G401.6 (cell line): ENCODE results near the gene ATP6V1G1.
"Not testable (repeated sequence)": the region's sequence is repeated elsewhere in the genome, so short reads cannot be mapped to it uniquely, and the experiment has no call there.

Experiments
- FAIRE-seq: peaks from 2 replicates; lab custom pipeline; 2012; peaks lifted over from hg19 to GRCh38; lab: Jason Lieb, UNC

The ATP6V1G1 gene

DNA sequence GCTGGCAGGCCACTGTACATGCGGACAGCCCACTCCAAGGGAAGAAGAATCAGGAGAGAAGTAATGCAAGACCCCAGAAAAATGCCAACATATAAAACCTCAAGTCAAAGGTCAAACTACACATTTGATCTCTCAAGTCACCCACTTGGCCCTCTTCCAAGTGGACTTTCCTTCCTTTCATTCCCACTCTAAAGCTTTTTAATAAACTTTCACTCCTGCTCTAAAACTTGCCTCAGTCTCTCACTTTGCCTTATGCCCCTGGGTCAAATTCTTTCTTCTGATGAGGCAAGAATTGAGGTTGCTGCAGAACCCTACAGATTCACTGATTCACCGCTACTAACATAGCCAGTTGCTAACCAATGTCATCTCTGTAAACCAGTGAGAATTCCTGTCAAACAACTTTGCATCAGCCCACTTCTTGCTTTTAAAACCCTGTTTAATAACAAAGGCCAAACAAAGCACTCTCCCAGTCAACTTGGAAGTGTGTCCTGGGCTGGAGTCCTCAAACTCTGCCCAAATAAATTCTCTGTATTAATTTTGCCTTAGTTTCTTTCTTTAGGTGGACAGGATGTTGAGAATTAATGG lies 6.9 kb upstream of the ATP6V1G1 start:
- no peak for FAIRE-seq

DNA sequence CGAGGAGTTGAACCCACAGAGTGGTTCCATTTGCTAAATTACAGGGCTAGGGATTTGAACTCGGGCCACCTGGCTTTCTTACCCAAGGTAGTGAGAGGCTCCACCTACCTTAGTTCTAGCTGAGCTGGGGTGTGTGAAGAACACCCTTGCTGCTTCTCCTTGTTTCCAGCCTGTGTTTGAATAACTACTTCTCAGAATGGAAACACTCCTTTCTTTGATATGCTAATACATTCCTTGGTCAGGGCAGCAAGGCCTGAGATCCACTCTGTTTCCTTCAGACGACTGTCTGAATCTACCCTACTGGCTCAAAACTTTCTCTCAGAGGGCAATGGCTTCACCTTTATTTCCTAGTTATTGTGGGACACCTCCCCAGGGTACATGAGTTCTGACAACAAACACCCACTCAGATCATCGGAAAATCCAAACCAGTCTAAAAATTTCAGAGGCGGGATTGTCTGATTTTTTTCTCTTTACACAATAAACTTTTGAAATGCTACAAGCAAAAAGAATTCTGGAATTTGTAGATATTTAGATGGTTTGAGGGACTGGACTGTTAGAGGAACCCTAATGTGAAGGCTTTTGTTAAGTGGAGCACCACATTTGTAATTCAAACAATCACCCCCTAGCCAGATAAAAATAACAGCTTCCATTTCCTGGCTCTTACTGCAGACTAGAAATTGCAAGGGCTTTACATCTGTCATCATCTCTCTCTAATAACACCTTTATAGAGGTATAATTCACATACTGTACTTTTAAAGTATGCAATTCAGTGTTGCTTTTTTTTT lies 4.0 kb upstream of the ATP6V1G1 start:
- FAIRE-seq = no peak

DNA sequence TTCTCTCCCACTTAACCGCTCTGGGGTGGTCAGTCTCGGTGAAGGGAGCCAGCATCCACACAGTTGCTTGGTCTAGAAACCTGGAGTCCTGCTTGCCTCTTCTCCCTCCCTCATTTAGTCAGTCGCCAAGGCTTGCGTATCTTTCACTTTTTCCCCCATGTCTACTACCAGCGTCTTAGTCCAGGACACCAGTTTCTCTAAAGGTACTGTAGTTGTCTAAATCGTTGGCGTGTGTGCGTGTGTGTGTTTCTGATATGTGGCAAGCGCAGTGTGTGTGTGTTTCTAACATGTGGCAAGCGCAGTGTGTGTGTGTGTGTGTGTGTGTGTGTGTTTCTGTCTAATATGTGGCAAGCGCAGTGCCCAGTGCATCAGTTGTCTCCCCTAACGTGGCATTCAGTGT lies 641 bp downstream of the ATP6V1G1 start:
- no peak for FAIRE-seq

DNA sequence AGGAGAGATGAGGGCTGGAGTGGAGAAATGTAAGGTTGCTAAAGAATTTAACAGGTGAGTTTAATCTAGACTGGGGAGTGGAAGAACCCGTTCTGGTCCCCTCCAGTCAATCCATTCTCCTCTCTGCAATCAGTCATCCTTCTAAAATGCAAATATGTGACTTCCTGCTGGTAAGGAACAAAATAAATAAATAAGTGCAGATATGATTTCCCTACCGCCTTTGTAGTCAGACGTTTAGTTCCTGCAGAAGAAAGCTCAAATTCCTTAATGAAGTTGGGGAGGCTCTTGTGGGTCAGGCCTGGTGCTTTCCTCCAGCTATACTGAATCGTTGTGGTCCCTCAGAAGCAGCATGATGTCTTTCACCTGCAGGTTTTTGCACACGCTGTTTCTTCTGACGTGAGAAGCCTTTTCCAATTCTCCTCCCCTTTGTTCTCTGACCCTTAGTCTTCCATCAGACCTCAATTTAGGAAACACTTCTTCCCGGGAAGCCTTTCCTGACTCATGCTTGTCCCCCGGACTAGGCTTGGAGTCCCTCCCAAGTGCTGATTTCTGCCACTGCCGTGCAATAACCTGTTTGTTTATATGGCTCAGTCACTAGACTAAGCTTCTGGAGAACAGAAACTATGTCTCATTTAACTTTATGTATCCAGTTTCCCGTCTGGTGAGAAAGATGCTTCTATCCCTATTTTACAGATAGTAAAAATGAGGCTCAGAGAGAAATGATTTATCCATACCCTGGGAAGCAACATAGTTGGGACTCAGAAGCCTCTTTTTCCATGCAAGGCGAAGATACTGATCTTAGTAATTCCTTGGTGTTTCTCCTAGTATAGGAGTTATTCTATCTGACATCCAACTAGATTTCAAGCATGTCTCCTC lies 1.3 kb downstream of the ATP6V1G1 start:
- no peak for FAIRE-seq

DNA sequence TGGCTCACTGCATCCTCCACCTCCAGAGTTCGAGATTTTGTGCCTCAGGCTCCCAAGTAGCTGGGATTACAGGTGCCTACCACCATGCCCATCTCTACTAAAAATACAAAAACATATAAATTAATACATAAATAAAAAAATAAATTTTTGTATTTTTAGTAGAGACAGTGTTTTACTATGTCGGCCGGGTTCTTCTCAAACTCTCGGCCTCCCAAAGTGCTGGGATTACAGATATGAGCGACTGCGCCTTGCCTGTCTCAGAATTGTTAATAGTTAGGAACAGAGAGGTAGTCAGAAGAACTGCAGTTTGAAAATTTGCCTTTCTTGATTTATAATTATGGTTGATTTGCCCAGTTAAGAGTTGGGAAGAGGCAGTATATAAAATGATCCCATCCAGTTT lies 2.8 kb downstream of the ATP6V1G1 start:
- no peak for FAIRE-seq

DNA sequence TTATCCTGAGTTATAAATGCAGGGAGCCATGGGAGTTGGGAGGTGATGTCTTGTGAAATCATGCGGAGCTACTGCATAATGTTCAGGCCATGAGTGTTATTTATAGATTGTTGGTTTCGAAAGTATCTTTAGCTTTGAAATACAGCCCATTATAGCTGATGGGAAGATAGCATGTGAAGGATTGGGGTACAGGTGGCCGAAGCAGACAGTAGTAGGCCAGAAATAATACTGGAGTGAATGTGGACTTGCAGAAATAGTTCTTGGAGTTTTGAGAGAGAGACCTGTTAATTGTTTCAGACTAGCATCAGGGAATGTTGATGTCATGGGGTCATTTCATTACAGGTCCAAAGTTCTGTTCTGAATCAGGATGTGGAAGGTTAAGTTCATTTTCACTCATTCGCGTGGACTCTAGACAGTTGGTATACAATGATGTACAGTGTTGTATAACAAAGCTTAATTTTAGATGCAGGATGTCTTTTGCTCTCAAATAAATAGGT lies 3.8 kb downstream of the ATP6V1G1 start:
- no peak for FAIRE-seq

DNA sequence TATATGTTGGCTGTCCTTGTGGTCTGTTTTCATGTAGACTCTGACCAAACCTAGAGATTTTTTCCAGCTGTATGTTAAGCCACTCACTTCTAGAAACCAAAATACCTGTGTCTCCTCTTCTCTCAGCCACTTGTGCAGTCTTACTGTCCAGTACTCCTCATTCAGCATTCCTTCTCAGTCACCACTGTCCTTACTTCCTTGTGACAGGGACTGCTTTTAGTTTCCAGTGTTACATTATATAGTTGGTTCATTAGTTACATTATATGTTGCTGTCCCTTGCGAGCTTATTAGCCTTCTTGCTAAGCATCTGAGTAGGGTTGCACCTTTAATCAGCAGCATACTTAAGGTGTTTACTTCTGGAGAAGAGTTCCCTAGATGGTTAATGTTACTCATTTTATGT lies 4.3 kb downstream of the ATP6V1G1 start:
- FAIRE-seq = no peak

DNA sequence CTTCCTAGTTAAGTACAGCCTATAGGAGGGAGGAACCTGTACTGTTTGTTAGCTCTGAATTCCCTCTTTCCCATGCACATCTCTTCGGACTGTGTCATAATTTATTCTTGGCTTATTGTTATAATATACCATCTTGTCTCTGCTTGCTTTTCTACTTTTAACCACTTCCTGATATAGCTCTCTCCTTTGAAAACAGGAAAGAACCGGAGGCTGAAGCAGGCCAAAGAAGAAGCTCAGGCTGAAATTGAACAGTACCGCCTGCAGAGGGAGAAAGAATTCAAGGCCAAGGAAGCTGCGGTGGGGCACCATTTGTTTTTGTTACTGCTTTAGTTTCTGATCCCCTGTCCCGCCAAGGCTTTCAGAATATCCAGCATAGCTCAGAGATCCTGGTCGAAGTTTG lies 4.8 kb downstream of the ATP6V1G1 start:
- FAIRE-seq = no peak

DNA sequence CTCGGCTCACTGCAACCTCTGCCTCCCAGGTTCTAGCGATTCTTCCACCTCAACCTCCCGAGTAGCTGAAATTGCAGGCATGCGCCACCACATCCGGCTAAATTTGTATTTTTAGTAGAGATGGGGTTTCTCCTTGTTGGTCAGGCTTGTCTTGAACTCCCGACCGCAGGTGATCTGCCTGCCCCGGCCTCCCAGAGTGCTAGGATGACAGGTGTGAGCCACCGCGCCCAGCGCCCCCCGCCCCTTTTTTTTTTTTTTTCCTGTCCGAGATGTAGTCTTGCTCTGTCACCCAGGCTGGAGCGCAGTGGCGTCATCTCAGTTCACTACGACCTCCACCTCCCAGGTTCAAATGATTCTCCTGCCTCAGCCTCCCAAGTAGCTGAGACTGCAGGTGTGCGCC lies 6.6 kb downstream of the ATP6V1G1 start:
- no peak for FAIRE-seq

DNA sequence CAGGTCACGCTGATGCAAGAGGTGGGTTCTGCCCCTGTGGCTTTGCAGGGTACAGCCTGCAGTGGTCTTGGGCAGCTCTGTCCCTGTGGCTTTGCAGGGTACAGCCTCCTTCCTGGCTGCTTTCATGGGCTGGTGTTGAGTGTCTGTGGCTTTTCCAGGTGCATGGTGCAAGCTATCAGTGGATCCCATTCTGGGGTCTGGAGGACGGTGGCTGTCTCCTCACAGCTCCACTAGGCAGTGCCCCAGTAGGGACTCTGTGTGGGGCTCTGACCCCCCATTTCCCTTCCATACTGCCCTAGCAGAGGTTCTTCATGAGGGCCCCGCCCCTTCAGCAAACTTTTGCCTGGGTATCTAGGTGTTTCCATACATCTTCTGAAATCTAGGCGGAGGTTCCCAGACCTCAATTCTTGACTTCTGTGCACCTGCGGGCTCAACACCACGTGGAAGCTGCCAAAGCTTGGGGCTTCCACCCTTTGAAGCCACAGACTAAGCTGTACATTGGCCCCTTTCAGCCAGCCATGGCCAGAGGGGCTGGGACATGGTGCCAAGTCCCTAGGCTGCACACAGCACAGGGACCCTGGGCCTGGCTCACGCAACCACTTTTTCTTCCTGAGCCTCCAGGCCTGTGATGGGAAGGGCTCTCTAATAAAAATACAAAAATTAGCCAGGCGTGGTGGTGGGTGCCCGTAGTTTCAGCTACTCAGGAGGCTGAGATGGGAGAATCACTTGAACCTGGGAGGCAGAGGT lies 13.1 kb downstream of the ATP6V1G1 start:
- FAIRE-seq = not testable (repeated sequence)

DNA sequence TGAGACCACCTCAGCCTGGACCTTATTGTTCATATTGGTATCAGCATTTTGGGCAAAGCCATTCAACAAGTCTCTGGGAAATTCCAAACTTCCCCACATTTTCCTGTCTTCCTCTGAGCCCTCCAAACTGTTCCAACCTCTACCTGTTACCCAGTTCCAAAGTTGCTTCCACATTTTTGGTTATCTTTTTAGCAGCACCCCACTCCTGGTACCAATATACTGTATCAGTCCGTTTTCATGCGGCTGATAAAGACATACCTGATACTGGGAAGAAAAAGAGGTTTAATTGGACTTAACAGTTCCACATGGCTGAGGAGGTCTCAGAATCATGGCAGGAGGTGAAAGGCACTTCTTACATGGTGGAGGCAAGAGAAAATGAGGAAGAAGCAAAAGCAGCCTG lies 14.2 kb downstream of the ATP6V1G1 start:
- FAIRE-seq = not testable (repeated sequence)

DNA sequence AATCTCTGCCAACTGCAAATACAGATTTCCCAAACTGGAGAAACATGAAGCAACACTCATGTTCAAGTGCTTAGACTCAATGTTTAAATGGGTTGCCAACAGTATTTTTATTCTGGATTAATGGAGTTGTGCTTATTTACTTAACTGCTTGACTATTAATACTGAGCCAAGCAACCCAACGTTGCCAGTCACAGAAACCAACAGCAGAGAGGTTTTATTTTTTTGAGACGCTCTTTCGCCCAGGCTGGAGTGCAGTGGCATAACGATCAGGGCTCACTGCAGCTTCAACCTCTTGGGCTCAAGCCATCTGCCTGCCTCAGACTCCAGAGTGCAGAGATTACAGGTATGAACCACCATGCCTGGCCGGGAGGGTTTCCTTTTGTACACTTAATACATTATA lies 15.1 kb downstream of the ATP6V1G1 start:
- FAIRE-seq = no peak

DNA sequence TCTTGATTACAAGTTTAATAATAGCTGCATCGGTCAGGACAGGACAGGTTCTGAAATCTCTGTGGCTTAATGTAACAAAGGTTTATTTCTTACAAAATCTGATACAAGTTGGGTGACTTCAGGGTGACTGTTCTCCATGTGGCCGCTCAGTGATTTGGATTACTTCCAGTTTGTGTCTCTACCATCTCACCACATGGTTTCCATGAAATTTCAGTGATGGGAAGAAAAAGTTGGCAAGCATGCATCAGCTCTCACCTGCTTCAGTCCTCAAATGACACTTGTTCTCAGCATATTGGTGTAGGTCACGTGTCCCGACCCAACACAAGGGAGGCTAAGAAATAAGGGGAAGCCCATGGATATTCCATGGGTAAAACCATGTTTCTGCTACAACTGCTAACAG lies 15.7 kb downstream of the ATP6V1G1 start:
- FAIRE-seq = no peak

DNA sequence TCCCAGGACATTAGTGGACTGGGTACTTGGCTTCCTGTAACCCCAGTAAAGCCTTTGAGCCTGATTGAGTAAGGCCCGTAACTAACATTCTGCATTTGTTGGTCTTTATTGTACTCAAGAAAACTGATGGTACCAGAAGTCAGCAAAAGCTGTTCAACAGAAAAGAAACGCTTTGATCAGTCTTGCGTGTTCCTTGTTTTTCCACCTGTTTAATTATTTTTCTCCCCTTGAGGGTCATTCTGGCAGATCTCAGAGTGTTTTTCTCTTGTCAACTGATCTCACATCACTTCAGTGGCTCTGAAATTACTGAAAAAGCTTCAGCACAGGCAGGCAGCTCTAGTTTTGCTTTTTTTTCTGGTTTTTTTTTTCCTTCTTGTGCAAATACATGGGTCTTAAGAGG lies 17.4 kb downstream of the ATP6V1G1 start:
- no peak for FAIRE-seq

DNA sequence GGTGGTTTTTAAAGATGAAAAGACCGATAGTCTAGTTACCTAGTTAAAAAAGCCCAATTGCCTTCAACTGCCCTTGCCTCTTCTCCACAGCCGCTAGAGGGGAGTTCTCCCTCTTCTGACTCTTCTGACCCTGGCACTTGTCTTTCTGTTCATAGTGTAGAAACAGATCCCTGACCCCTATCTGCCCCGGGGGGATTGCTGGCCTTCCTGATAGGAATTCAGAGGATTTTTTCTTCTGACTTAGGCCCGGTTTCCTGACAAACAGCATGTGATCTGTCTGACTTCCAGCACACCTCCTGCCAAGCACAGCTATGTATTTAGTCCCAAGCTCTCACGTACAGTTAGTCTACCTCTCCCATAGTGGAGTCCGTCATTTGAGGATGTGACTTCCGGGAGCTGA lies 18.5 kb downstream of the ATP6V1G1 start:
- no peak for FAIRE-seq

DNA sequence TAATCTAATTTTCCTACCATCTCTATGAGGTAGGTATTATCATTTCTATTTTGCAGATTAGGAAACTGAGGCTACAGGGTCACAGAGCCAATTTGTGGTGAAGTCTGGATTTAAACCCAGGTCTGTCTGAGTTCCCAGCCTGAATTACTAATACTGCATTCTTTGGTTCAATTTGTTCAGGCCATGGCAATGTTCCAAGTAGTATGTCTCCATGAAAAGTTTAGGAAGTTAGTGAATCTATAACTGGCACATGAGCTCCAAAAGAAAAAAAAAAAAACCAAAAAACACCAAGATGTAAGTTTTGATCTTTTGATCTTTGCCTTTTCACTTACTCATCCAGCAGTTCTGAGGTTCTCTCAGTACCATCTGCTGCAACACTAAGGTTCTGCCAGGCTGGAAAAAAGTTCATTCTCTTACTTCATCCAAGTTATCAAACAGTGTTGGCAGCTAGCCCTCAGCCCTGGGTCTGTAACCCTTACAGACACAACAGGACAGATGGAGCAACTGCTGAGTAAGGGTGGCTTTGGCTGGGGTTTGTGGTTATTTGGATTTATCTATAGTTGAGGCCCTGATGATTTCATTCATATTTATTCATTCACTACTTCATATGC lies 19.1 kb downstream of the ATP6V1G1 start:
- FAIRE-seq = no peak

DNA sequence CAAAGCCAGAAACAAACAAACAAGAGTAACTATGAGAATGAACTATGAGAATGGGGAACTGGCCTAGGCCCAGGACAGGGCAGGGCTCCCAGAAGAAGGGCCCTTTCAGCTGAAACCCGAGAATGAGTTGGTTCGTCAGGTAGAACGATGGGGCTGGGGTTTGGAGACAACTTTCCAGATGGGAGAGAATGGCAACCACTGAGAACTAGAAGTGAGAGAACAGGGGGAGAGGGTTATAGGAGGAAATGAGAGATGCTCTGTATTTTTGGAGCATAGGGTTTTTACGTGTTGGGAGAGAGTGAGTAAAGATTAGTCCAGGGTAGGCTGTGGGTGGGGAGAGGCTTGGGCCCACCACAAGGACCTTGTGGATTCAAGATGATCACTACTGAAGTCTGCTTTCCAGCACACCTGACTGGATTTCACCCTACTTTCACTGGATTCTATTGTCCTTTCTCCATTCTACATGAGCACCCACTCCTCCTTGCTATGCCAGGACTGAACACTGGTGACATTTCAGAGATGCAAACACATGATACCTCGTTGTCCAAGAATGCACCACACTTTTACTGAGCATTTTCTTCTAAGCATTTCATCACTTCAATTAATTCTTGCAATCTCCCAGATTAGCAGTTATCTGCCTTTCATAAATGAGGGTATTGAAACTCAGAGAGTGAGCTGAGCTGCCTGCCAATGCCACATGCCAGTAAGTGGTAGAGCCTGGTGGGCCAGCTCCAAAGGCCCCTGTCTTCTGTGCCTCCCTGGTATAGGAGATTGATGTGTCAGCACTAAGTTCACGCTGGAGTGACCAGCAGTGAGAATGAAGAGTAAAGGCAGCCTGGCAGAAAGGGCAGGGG lies 20.3 kb downstream of the ATP6V1G1 start:
- FAIRE-seq = no peak

DNA sequence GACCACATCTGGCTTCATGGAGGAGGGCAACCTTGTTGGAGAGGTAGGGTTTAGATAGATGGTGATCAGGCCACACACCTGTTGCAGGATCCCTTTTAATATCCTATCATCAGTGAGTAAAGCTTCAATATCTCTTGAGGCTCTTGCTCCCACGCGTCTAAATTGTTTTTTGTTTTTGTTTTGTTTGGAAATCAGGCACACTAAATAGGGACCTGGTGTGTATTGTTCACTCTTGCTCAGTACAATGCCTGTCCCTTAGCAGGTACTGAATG lies 20.9 kb downstream of the ATP6V1G1 start:
- no peak for FAIRE-seq

DNA sequence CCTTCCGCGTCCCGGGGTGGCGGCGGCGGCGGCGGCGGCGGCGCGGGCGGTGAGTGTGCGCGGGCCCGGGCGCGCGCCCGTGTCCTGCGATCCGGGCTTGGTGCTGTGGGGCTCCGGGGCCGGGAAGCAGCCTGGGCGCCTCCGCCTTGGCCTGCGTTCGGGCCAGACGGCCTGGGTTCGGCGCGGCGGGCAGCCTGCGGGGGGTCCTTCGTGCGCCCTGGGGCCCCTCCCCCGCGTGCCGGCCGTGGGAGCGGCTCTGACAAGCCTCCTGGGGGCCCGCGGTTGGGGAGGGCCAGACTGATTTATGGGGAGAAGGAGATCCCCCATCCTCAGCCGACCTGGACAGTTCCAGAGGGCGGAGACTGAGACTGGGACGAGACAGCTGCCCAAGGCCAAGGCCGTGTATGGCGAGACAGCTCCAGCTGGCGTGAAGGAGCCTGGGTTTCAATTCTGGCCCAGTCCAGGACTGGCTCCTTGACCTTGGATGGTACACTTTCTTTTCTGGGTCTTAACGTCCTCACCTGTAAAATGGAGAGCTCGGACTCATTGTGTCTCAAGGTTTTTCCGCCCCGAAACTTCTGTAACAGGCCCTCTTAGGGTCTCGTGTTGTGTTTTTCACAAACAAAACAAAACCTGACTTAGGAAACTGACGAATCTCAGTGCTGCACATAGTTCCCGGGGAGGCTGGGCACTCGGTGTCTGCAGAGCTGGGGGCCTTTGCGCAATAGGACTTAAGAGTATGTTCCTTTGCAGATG lies 24.1 kb downstream of the ATP6V1G1 start:
- no peak for FAIRE-seq

DNA sequence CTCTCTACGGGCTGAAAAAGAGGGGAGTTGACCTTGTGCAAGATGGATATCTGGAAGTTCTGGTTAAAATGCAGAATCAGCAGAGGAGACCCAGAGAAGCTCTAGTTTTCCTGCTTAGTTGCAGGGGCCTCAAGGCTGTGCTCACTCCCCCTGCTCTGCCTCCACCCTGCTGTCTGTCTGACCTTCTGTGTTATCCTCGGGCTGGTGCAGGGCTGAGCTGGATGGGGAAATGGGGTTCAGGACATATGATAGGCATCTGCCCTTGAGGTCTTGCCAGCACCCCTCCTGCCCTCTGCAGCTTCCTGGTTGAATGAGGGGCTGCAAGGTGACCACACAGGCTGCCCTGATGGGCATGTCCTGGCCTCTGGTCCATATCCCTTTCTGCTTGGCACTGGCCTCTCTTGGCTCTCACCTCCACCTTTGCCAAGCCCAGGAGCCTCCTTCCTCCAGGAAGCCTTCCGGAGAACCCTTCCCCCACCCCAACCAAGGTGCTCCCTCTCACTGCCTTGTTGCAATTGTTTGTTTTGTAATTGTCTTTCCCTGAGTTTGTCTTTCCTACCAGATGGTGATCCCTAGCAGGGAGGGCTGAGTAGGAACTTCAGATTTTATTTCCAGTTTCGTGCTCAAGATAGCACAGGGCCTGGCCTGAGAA lies 24.8 kb downstream of the ATP6V1G1 start:
- FAIRE-seq = no peak
